Type B pancreatic cell (in vitro differentiated cells): Measurements from ENCODE around the gene FHIP2A. TPM values are rescaled to one million over a fixed set of nuclear protein-coding genes. Genes with fewer than 3 reads are reported as not detected.

Experiments
- DNase-seq: peaks from one replicate; pipeline ENCODE4 v3.0.0; 2021; ENCODE audit warnings: mixed read lengths; ENCODE audit not compliant: unreplicated experiment; ENCODE audit errors: extremely low spot score
- H3K27ac Mint-ChIP-seq: 2 replicates; pipeline ENCODE4 v1.8.0; 2021; ENCODE audit warnings: mild to moderate bottlenecking, mixed read lengths
- H3K27me3 Mint-ChIP-seq: 2 replicates; pipeline ENCODE4 v1.8.0; 2021; ENCODE audit warnings: mixed read lengths
- H3K36me3 Mint-ChIP-seq: 2 replicates; pipeline ENCODE4 v1.8.0; 2021; ENCODE audit warnings: mixed read lengths
- H3K4me1 Mint-ChIP-seq: one replicate; pipeline ENCODE4 v1.8.0; 2021; ENCODE audit warnings: mixed read lengths; ENCODE audit not compliant: unreplicated experiment
- H3K4me3 Mint-ChIP-seq: 2 replicates; pipeline ENCODE4 v1.8.0; 2021; ENCODE audit warnings: mild to moderate bottlenecking, mixed read lengths
- H3K9me3 Mint-ChIP-seq: 2 replicates; pipeline ENCODE4 v1.8.0; 2021; ENCODE audit warnings: mixed read lengths
- total RNA-seq: library from RNA; stranded (reverse); gene quantifications from 2 replicates; pipeline ENCODE4 v1.2.1, GENCODE V29; 2021; ENCODE audit warnings: low replicate concordance
- TF ChIP-seq, protein P1 (sequence below): fragments of 200-600 bp; sonication (generic); conservative IDR thresholded peaks from 2 replicates; pipeline ENCODE4 v1.5.0; 2021; ENCODE audit warnings: antibody characterized with exemption, mild to moderate bottlenecking

Gene FHIP2A
- total RNA-seq, 1 donor from 2014 or later, result 25.0 TPM

GRCh38 chr10:114791768-114792167 is 29.8 kb upstream of the FHIP2A start:
- no peak for DNase-seq
- Mint-ChIP-seq H3K9me3 (peaks cover 2% of the 10 kb centered on the region), H3K27ac (no peak overlapping the region), H3K4me1 (no peaks in the 10 kb centered on the region), H3K27me3 (no peaks in the 10 kb centered on the region), H3K4me3 (no peak overlapping the region), H3K36me3 (no peaks in the 10 kb centered on the region)
- TF ChIP-seq, protein P1, sequence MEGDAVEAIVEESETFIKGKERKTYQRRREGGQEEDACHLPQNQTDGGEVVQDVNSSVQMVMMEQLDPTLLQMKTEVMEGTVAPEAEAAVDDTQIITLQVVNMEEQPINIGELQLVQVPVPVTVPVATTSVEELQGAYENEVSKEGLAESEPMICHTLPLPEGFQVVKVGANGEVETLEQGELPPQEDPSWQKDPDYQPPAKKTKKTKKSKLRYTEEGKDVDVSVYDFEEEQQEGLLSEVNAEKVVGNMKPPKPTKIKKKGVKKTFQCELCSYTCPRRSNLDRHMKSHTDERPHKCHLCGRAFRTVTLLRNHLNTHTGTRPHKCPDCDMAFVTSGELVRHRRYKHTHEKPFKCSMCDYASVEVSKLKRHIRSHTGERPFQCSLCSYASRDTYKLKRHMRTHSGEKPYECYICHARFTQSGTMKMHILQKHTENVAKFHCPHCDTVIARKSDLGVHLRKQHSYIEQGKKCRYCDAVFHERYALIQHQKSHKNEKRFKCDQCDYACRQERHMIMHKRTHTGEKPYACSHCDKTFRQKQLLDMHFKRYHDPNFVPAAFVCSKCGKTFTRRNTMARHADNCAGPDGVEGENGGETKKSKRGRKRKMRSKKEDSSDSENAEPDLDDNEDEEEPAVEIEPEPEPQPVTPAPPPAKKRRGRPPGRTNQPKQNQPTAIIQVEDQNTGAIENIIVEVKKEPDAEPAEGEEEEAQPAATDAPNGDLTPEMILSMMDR, result no peak

GRCh38 chr10:114795039-114795438 is 26.5 kb upstream of the FHIP2A start:
- H3K9me3 Mint-ChIP-seq, result peaks cover 8% of the 10 kb centered on the region
- no peak overlapping the region for H3K27ac Mint-ChIP-seq
- TF ChIP-seq, protein P1, result no peak
- H3K4me1 Mint-ChIP-seq, result no peaks in the 10 kb centered on the region
- H3K4me3 Mint-ChIP-seq, result no peak overlapping the region
- no peak for DNase-seq
- H3K36me3 Mint-ChIP-seq, result no peaks in the 10 kb centered on the region
- no peaks in the 10 kb centered on the region for H3K27me3 Mint-ChIP-seq

DNA sequence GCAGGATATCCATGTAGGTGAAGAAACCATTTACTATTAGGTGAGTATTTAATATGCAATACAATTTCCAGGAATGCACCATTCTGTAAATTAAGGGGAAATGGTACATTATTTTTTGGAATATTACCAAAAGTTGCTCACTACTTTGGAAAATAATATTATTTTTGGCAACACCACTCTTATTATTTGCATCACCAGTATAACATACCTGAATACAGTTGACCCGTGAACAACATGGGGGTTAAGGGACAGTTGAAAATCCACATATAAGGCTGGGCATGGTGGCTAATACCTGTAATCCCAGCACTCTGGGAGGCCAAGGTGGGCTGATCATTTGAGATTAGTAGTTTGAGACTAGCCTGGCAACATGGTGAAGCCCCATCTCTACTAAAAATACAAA is 21.2 kb upstream of the FHIP2A start:
- Mint-ChIP-seq H3K27me3 (no peaks in the 10 kb centered on the region), H3K9me3 (peaks cover 8% of the 10 kb centered on the region), H3K4me3 (no peak overlapping the region), H3K36me3 (no peaks in the 10 kb centered on the region), H3K4me1 (no peaks in the 10 kb centered on the region), H3K27ac (no peak overlapping the region)
- TF ChIP-seq, protein P1, result no peak
- no peak for DNase-seq

- Mint-ChIP-seq H3K9me3 (peaks cover 8% of the 10 kb centered on the region), H3K4me1 (no peaks in the 10 kb centered on the region), H3K4me3 (no peak overlapping the region), H3K27ac (no peak overlapping the region), H3K27me3 (no peaks in the 10 kb centered on the region), H3K36me3 (no peaks in the 10 kb centered on the region)
- DNase-seq, result no peak
- TF ChIP-seq, protein P1, result no peak
Measured at GRCh38 chr10:114801411-114801813, 20.2 kb upstream of the FHIP2A start.

DNA sequence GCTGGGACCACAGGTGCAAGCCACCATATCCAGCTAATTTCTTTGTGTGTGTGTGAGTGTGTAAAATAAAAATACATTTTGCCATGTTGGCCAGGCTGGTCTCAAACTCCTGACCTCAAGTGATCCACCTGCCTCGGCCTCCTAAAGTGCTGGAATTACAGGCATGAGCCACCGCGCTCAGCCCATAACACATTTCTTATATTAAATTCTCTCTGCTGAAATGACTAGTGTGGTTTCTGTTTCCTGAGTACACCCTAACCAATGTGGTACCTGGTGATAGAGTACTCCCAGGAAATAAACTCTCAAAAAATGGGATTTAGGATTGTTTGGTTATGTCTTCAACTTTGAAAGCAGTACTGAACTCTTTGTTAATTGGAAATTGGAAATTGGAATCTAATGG is 19.4 kb upstream of the FHIP2A start:
- TF ChIP-seq, protein P1, result no peak
- no peak for DNase-seq
- Mint-ChIP-seq H3K27me3 (no peaks in the 10 kb centered on the region), H3K27ac (no peak overlapping the region), H3K4me1 (no peaks in the 10 kb centered on the region), H3K36me3 (no peaks in the 10 kb centered on the region), H3K9me3 (peaks cover 1% of the 10 kb centered on the region), H3K4me3 (no peak overlapping the region)
